NB4 (cell line): ENCODE data around the gene SH3GL3.

Source experiments
- DNase-seq: peaks from one replicate; pipeline ENCODE4 v3.0.0; 2010; ENCODE audit warnings: low read depth
- H3K4me3 ChIP-seq: one replicate; pipeline ENCODE4 v1.5.1; 2011; ENCODE audit warnings: mild to moderate bottlenecking, low read depth, low read length, moderate library complexity
- CTCF ChIP-seq: IDR thresholded peaks from one replicate; pipeline ENCODE4 v1.5.1; 2012; ENCODE audit warnings: low read depth, low read length
- MAX ChIP-seq: IDR thresholded peaks from 2 replicates; pipeline ENCODE4 v1.6.1; 2011; ENCODE audit warnings: low read depth, low read length
- MYC ChIP-seq: IDR thresholded peaks from 2 replicates; pipeline ENCODE4 v1.6.1; 2011; ENCODE audit warnings: low read depth, low read length
- POLR2A ChIP-seq: IDR thresholded peaks from 2 replicates; pipeline ENCODE4 v1.6.1; 2011; ENCODE audit warnings: mild to moderate bottlenecking; ENCODE audit not compliant: insufficient read length; ENCODE audit errors: extremely low read depth

The SH3GL3 gene

DNA sequence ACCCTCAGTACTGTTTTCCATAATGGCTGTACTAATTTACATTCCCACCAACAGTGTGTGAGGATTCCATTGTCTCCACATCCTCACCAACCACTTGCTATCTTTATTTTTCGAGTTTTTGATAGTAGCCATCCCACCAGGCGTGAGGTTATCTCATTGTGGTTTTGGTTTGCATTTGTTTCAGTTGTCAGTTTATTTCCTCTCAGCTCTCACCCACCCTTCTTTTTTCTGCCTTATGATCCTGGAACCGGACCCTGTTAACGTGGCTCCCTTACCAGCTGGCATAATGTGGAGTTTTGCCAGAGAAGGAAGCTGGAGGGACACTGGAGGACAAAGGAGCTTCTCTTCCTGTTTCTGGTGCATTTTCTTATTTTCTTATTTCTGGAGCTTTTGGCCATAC is 25.1 kb upstream of the SH3GL3 start:
- H3K4me3 ChIP-seq: no peak overlapping the region
- TF ChIP-seq MYC: no peak
- TF ChIP-seq CTCF: no peak
- TF ChIP-seq POLR2A: no peak
- no peak for TF ChIP-seq MAX
- no peak for DNase-seq

GRCh38 chr15:83422541-83422940 is 24.6 kb upstream of the SH3GL3 start:
- TF ChIP-seq MYC (no peak), POLR2A (no peak), CTCF (no peak), MAX (no peak)
- no peak for DNase-seq
- no peak overlapping the region for H3K4me3 ChIP-seq

DNA sequence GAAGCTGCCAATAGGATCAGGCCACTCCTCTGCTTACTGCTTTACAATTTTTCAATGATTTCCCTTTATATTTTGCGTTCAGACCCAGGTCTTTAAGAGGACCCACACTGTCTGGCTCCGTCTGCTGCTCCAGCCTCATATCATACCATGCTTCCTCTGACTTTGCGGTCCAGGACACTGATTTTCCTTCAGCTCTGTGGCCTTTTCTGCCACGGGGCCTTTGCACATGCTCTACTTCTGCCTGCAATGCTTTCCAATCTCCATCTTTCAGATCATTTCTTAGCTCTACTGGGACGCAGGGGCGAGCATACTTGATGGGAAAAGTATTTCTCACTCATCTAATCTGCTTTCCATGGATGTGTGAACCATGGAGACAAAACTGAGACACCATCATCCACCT is 23.0 kb upstream of the SH3GL3 start:
- no peak for DNase-seq
- no peak for TF ChIP-seq MYC
- no peak for TF ChIP-seq MAX
- no peak for TF ChIP-seq CTCF
- no peak for TF ChIP-seq POLR2A
- no peak overlapping the region for H3K4me3 ChIP-seq

DNA sequence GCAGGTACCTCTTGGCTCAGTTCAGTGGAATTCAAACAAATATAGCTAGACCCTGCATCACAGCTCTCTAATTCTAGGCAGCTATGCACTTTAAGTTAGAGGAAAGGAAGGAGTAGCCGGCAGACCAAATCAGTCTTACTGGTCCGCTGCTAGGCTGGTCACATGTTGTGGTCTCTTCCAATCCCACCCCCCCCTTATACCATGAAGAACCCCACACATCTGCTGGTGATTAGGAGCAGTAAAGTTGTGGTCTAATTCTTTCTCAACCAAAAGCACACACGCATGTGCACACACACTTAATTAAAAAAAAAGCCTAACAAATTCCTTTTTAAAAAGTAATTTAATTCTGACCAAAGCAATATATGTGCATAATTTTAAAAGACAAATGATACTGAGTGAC is 16.7 kb upstream of the SH3GL3 start:
- no peak for TF ChIP-seq CTCF
- no peak for TF ChIP-seq MYC
- no peak overlapping the region for H3K4me3 ChIP-seq
- no peak for DNase-seq

DNA sequence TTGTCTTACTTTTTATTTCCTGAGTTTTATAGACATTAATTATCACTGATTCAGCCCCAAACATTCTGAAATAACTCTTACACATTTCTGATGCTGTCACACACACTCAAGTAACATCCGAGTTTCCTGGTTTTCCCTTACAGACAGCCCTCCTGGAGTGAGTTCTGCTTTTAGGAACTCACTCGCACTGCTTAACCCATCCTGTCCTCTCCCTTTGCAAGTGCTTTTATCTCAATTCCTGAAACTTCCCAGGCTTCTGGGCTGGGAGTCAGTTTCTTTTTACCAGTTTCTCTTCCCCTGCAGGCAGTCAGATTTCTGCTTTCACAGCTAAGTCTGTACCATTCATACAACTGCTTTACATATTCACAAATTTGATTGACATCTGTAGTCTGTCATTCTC is 15.6 kb upstream of the SH3GL3 start:
- TF ChIP-seq MAX: no peak
- no peak for TF ChIP-seq MYC
- TF ChIP-seq POLR2A: no peak
- no peak for DNase-seq
- no peak overlapping the region for H3K4me3 ChIP-seq

- no peak overlapping the region for H3K4me3 ChIP-seq
- DNase-seq: no peak
- TF ChIP-seq MAX (no peak), CTCF (no peak), MYC (no peak), POLR2A (no peak)
These were observed 11.9 kb upstream of the SH3GL3 start for GRCh38 chr15:83435202-83435601.
